CD4-positive, alpha-beta T cell (primary cell): ENCODE data around the gene XPNPEP2. TPM values are rescaled to one million over a fixed set of nuclear protein-coding genes. Genes with fewer than 3 reads are reported as not detected.

ENCODE experiments used
- ATAC-seq: fragments of 200-7000 bp; cut with Tn5 transposase; one replicate; pipeline ENCODE4 v1.10.0; 2022; ENCODE audit warnings: mild to moderate bottlenecking; ENCODE audit not compliant: poor library complexity
- CTCF ChIA-PET: fragments of 350-600 bp; sonication (Branson Sonifier 250); formaldehyde crosslinking; loops from one replicate; lab custom pipeline; 2021; ENCODE audit warnings: antibody characterized with exemption, inconsistent platforms; lab: Charles Lee
- POLR2A ChIA-PET: fragments of 350-600 bp; sonication (Branson Sonifier 250); formaldehyde crosslinking; loops from one replicate; lab custom pipeline; 2021; ENCODE audit warnings: antibody characterized with exemption, inconsistent platforms; lab: Charles Lee
- DNase-seq, 14 experiments: peaks; one replicate each; pipeline ENCODE4 v3.0.0-alpha.2; 2013 to 2020; ENCODE audit warnings: mixed read lengths in 2 of 14
- H3K27ac ChIP-seq, 2 donors: one replicate each; pipeline versions ENCODE4 v1.5.1 to v1.7.0; 2013; ENCODE audit warnings: low read length in 2 of 2, low read depth in 1 of 2, mild to moderate bottlenecking in 1 of 2
- H3K27me3 ChIP-seq, 2 experiments: 1 replicate in 1 of 2; 2 replicates in 1 of 2; pipeline versions ENCODE4 v1.6.1 to v1.7.0; 2013; ENCODE audit warnings: low read length in 2 of 2, control low read depth in 1 of 2, mild to moderate bottlenecking in 1 of 2, moderate library complexity in 1 of 2; ENCODE audit not compliant: insufficient read depth in 2 of 2, control insufficient read depth in 1 of 2
- H3K36me3 ChIP-seq: one replicate; pipeline ENCODE4 v1.6.1; 2013; ENCODE audit warnings: low read length, control low read depth; ENCODE audit not compliant: insufficient read depth
- H3K4me1 ChIP-seq: one replicate; pipeline ENCODE4 v1.6.1; 2013; ENCODE audit warnings: low read length, control low read depth; ENCODE audit not compliant: insufficient read depth
- H3K4me3 ChIP-seq: one replicate; pipeline ENCODE4 v1.5.1; 2013; ENCODE audit warnings: mild to moderate bottlenecking, low read length, moderate library complexity
- H3K9me3 ChIP-seq, 2 experiments: 1 replicate in 1 of 2; 2 replicates in 1 of 2; pipeline versions ENCODE4 v1.6.1 to v1.7.0; 2013; ENCODE audit warnings: low read length in 2 of 2, mild to moderate bottlenecking in 2 of 2, control low read depth in 1 of 2, moderate library complexity in 1 of 2; ENCODE audit not compliant: control insufficient read depth in 1 of 2, insufficient read depth in 1 of 2
- H3K27ac Mint-ChIP-seq: one replicate; pipeline ENCODE4 v1.8.0; 2020; ENCODE audit warnings: mixed read lengths
- H3K27me3 Mint-ChIP-seq: one replicate; pipeline ENCODE4 v1.8.0; 2021; ENCODE audit warnings: mixed read lengths
- H3K36me3 Mint-ChIP-seq: one replicate; pipeline ENCODE4 v1.8.0; 2021; ENCODE audit warnings: low read depth, mixed read lengths
- H3K4me1 Mint-ChIP-seq: one replicate; pipeline ENCODE4 v1.8.0; 2021; ENCODE audit warnings: low read depth, mixed read lengths
- H3K4me3 Mint-ChIP-seq: one replicate; pipeline ENCODE4 v1.8.0; 2020; ENCODE audit warnings: mild to moderate bottlenecking, mixed read lengths
- H3K9me3 Mint-ChIP-seq: one replicate; pipeline ENCODE4 v1.8.0; 2020; ENCODE audit warnings: mixed read lengths
- CTCF ChIP-seq: fragments of 200-600 bp; IDR thresholded peaks from one replicate; pipeline ENCODE4 v1.8.0; 2022; ENCODE audit warnings: antibody characterized with exemption, mild to moderate bottlenecking
- intact Hi-C, 2 experiments: fragments of 100-400 bp; cut with DNase I in 1 of 2; cut with micrococcal nuclease in 1 of 2; formaldehyde crosslinking; loops; one replicate each; pipeline versions ENCODE4 v1.15.1 to v1.9.0; 2023 to 2025; cut with DNase I, micrococcal nuclease
- total RNA-seq, 174 experiments: library from RNA in 2 of 174; stranded (reverse) in 2 of 174; gene quantifications; one replicate each; pipeline ENCODE4 v1.2.3 and lab custom pipeline; 2021 to 2026

Gene XPNPEP2
- total RNA-seq, 2 experiments from 2014 or later = 0.16 to 0.17 TPM

DNA sequence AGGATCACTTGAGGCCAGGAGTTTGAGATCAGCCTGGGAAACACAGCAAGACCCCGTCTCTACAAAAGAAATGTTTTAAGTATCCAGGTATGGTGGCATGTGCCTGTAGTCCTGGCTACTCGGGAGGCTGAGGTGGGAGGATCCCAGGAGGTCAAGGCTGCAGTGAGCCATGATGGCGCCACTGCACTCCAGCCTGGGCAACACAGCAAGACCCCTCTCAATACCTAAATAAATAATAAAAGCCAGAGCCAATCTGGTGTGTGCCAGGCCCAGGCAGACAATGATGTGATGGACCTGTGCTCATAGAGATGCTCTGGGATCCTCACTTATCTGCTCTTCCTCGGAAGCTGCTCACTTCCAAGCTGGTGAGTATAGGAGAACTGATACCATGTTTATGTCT is 22.8 kb downstream of the XPNPEP2 start:
- ChIA-PET POLR2A (interaction anchor here (1.4 to 2.8 kb wide), 2 partner anchors 16 to 19 kb away, joined by 4 to 10 read pairs; partner anchors contain the start of gene SASH3), CTCF (no interaction called here)
- Histone ChIP-seq H3K4me1 (peaks cover 68% of the 10 kb centered on the region), H3K4me3 (no peak overlapping the region), H3K27ac (no peak overlapping the region), H3K9me3 (no peaks in the 10 kb centered on the region), H3K36me3 (no peaks in the 10 kb centered on the region), H3K27me3 (no peaks in the 10 kb centered on the region)
- ATAC-seq (no peak), DNase-seq (no peak)
- Mint-ChIP-seq H3K36me3 (no peaks in the 10 kb centered on the region), H3K27me3 (no peaks in the 10 kb centered on the region), H3K4me3 (no peak overlapping the region), H3K9me3 (no peaks in the 10 kb centered on the region), H3K4me1 (peaks cover 61% of the 10 kb centered on the region), H3K27ac (no peak overlapping the region)
- TF ChIP-seq CTCF = no peak
- intact Hi-C loops = loop anchor here in 1 of 2 experiments (2.0 kb wide), 1 partner anchor 15 kb away; no protein-coding TSS in a partner anchor

- Mint-ChIP-seq H3K27me3 (no peaks in the 10 kb centered on the region), H3K4me1 (peaks cover 61% of the 10 kb centered on the region), H3K36me3 (no peaks in the 10 kb centered on the region), H3K4me3 (no peak overlapping the region), H3K27ac (no peak overlapping the region), H3K9me3 (no peaks in the 10 kb centered on the region)
- no peaks in the 10 kb centered on the region for H3K27me3 ChIP-seq
- peaks cover 68% of the 10 kb centered on the region for H3K4me1 ChIP-seq
- H3K36me3 ChIP-seq = no peaks in the 10 kb centered on the region
- no peak overlapping the region for H3K27ac ChIP-seq
- H3K9me3 ChIP-seq = no peaks in the 10 kb centered on the region
- no peak overlapping the region for H3K4me3 ChIP-seq
- ATAC-seq = no peak
- POLR2A ChIA-PET = interaction anchor here (1.2 to 2.8 kb wide), 3 partner anchors 9 to 18 kb away, joined by 3 to 10 read pairs (median 4); partner anchors contain the start of gene SASH3
- no peak for TF ChIP-seq CTCF
- intact Hi-C loops = no loop called here
- CTCF ChIA-PET = no interaction called here
- no peak for DNase-seq
Measured at GRCh38 chrX:129762448-129762847, 23.7 kb downstream of the XPNPEP2 start.

DNA sequence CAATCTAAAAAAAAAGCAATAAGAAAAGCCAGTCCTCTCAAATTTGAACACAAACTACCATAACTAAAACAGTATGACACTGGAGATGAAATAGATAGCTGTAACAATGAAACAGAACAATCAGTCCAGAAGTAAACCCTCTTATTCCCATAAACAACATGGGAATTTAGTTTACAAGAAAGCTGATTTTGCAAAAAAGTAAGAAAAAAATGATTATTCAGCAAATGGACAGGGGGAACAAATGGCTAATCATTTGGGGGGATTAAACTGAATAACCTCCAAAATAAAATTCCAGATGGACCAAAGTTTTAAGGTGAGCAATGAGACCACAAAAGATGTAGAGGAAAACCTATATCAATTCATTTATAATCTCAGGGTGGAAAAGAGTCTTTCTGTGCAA is 24.9 kb downstream of the XPNPEP2 start:
- intact Hi-C loops = no loop called here
- no peaks in the 10 kb centered on the region for H3K9me3 Mint-ChIP-seq
- POLR2A ChIA-PET = interaction anchor here (2.8 kb wide), 1 partner anchor 17 kb away, joined by 10 read pairs; the partner anchor contains the start of gene SASH3
- no peak for ATAC-seq
- no peak for TF ChIP-seq CTCF
- H3K36me3 ChIP-seq = no peaks in the 10 kb centered on the region
- CTCF ChIA-PET = no interaction called here
- no peak overlapping the region for H3K4me3 ChIP-seq
- no peak overlapping the region for H3K27ac Mint-ChIP-seq
- no peak overlapping the region for H3K4me3 Mint-ChIP-seq
- H3K27ac ChIP-seq = no peak overlapping the region
- H3K27me3 ChIP-seq = no peaks in the 10 kb centered on the region
- H3K4me1 Mint-ChIP-seq = peaks cover 61% of the 10 kb centered on the region
- peaks cover 69% of the 10 kb centered on the region for H3K4me1 ChIP-seq
- H3K27me3 Mint-ChIP-seq = no peaks in the 10 kb centered on the region
- DNase-seq = no peak
- H3K36me3 Mint-ChIP-seq = no peaks in the 10 kb centered on the region
- H3K9me3 ChIP-seq = no peaks in the 10 kb centered on the region
